ENCODE data around the gene CLIP4. TPM values are rescaled to one million over a fixed set of nuclear protein-coding genes. Genes with fewer than 3 reads are reported as not detected.

The CLIP4 gene
- total and polyA plus RNA-seq, 9 donors, result 20.7 to 64.7 (median 46.6) TPM

GRCh38 chr2:29195796-29196195 lies 80.6 kb downstream of the CLIP4 start:
- DNase-seq, result no peak

GRCh38 chr2:29196792-29197788 lies 81.9 kb downstream of the CLIP4 start:
- H3K4me1 ChIP-seq (ENCODE audit: insufficient read depth), result no peaks in the 10 kb centered on the region
- intact Hi-C loops (cut with DNase I), result loop anchor here (2.0 to 10.0 kb wide), 3 partner anchors 152 to 240 kb away; no protein-coding TSS in a partner anchor
- 30 to 36% (median 33%) methylated on average over 14 of the region's 14 CpGs for WGBS, 3 donors
- H3K4me3 ChIP-seq, result no peak overlapping the region
- no peak overlapping the region for H3K27ac ChIP-seq
- no peaks in the 10 kb centered on the region for H3K27me3 ChIP-seq
- peak; percentile 60 to 79 (median 73) for DNase-seq
- no peaks in the 10 kb centered on the region for H3K36me3 ChIP-seq
- no peak for TF ChIP-seq POLR2A (IDR thresholded peaks at IDR 0.05)
- peak; percentile 47 to 76 (median 74) for TF ChIP-seq CTCF (IDR thresholded peaks at IDR 0.05)
- H3K9me3 ChIP-seq, result no peaks in the 10 kb centered on the region

More at GRCh38 chr2:29195796-29196195, 80.6 kb downstream of the CLIP4 start:
- no peaks in the 10 kb centered on the region for H3K27me3 ChIP-seq
- H3K36me3 ChIP-seq, result no peaks in the 10 kb centered on the region
- intact Hi-C loops (cut with DNase I), result loop anchor here (2.0 to 10.0 kb wide), 3 partner anchors 151 to 239 kb away; no protein-coding TSS in a partner anchor
- 56 to 78% (median 57%) methylated on average over 8 of the region's 8 CpGs for WGBS, 3 donors
- TF ChIP-seq POLR2A (IDR thresholded peaks at IDR 0.05) (no peak), CTCF (IDR thresholded peaks at IDR 0.05) (no peak), EP300 (IDR thresholded peaks at IDR 0.05) (no peak)
- no peaks in the 10 kb centered on the region for H3K4me1 ChIP-seq (ENCODE audit: insufficient read depth)
- H3K27ac ChIP-seq, result no peak overlapping the region
- H3K4me3 ChIP-seq, result no peak overlapping the region
- H3K9me3 ChIP-seq, result no peaks in the 10 kb centered on the region

GRCh38 chr2:29201979-29202378 lies 86.8 kb downstream of the CLIP4 start:
- H3K36me3 ChIP-seq, result no peaks in the 10 kb centered on the region
- WGBS, 3 donors, result 32 to 41% (median 37%) methylated on average over 5 of the region's 5 CpGs
- intact Hi-C loops (cut with DNase I), result no loop called here
- no peaks in the 10 kb centered on the region for H3K9me3 ChIP-seq
- no peaks in the 10 kb centered on the region for H3K4me1 ChIP-seq (ENCODE audit: insufficient read depth)
- no peak overlapping the region for H3K4me3 ChIP-seq
- no peak for TF ChIP-seq POLR2A (IDR thresholded peaks at IDR 0.05)
- no peak for TF ChIP-seq EP300 (IDR thresholded peaks at IDR 0.05)
- TF ChIP-seq CTCF (IDR thresholded peaks at IDR 0.05), result no peak
- H3K27me3 ChIP-seq, result no peaks in the 10 kb centered on the region
- DNase-seq, result no peak
- no peak overlapping the region for H3K27ac ChIP-seq

- 86 to 93% (median 88%) methylated on average over 5 of the region's 5 CpGs for whole genome bisulfite sequencing, 3 donors
- Histone ChIP-seq H3K27me3 (no peaks in the 10 kb centered on the region), H3K36me3 (no peaks in the 10 kb centered on the region), H3K27ac (no peak overlapping the region), H3K4me3 (no peak overlapping the region), H3K4me1 (ENCODE audit: insufficient read depth) (no peaks in the 10 kb centered on the region), H3K9me3 (no peaks in the 10 kb centered on the region)
- TF ChIP-seq CTCF (IDR thresholded peaks at IDR 0.05) (no peak), EP300 (IDR thresholded peaks at IDR 0.05) (no peak), POLR2A (IDR thresholded peaks at IDR 0.05) (no peak)
- intact Hi-C loops (cut with DNase I), result no loop called here
- DNase-seq, result no peak
These were observed 87.7 kb downstream of the CLIP4 start for GRCh38 chr2:29202819-29203495.

All from ovary (tissue), 9 donors.